NCI-H1092 treated with DMSO at 0.1 percent for 48 hours (cell line): Measurements from ENCODE around the gene PFN4.
"Not testable (repeated sequence)": the region's sequence is repeated elsewhere in the genome, so short reads cannot be mapped to it uniquely, and the experiment has no call there.

ENCODE experiments used
- DNase-seq: peaks from one replicate; lab custom pipeline; 2025; lab: John Stamatoyannopoulos, UW

The PFN4 gene, protein sequence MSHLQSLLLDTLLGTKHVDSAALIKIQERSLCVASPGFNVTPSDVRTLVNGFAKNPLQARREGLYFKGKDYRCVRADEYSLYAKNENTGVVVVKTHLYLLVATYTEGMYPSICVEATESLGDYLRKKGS

DNA sequence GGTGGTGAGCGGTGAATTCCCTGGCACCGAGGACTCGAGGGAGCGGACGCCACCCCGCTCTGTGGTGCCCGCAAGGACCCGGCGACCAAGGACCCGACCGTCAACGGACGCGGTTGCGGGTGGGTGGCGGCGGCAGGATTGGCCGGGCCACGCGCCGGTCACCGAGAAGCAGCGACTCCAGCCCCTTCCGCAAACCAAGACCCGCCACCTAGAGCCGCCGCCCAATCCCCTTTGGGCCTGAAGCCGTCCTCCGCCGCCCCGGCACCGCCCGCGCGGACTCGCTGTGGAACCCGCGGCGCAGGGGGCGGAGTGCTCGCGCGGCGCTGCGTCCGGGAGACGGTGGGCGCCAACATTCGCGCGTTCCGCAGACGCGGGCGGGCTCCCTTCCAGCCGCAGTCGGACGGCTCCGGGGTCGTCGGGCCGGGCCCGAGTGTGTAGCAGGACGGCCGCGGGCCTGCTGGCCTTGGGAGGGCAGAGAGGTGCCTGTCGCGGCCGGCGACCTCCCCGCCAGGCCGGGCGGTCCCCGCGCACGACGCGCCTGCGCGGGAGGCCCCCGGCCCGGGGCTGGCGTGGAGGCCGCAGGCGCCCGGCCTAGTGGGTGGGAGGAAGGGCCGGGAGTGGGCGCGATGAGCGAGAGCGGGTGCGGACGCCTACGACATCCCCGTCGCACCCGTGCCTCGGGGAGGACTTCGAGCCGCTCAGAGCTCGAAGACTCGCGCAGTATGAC lies at the start of gene PFN4, which contains the start of gene FAM228B:
TSS of gene PFN4 (minus strand) at position 140 of the 727 bp plus-strand sequence. CDS start 799 bp downstream, outside the sequence.
TSS of gene FAM228B (plus strand) at position 275 of the 727 bp plus-strand sequence. CDS start 893 bp downstream, outside the sequence.
- DNase-seq: peak; percentile 75

DNA sequence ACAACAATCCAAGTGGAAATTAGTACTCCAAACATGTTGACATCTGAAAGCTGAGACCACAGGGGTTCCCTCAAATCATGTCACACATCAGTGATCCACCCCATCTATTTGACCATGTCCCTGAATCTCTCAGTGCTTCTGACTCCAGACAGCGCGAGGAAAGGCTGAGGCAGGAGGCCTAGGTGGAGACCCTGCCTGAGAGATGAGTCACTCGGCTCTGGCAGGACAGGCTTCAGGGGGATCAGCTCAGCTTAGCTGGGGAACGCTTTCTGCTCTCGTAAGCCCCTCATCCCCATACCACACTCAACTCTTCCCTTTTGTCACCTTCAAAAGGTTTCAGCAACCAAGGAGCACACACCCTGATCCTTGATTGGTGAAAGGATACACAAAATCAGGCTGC lies 45.9 kb upstream of the PFN4 start:
- no peak for DNase-seq

DNA sequence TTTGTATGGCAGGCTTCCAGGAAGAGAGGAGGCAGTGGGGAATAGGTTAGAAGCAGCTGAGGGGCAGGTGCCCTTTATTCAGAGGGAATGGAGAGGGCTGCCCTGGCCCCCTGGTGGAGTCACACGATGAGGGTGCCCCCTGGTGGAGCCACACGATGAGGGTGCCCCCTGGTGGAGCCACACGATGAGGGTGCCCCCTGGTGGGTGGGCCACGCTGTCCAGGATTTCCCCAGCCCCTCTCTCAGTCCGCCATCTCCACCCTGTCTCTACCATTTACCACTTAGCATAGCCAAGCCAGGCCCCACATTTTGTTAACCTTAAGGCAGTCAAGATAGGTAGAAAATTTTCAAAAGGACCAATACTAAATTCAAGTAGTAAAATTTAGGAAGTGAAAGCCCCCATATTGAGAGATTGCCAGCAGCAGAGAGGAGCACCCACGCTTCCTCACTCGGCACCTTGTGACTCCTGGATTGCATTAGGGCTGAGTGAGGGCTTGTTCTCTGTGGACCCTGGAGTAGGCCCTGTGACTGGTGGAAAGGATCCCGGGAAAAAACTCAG lies 41.4 kb upstream of the PFN4 start:
- peak; percentile 3 for DNase-seq

DNA sequence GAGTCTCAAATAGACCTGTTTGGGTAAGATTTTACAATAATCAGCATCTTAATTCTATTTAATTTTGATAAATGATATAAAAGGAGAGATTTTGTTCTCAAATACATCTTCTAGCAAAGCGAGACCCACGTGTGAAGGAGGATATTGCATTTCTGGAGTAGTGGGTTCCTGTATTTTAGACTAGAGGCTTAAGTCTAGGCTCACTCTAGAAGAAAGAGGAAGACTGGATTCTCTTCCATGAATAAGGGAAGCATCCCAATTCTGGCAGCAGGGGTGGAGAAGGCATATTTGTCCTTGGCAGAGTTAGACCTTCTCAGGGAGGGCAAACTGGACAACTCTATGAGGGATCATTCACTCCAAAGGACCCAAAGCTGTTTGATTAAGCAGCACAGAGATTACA lies 40.5 kb upstream of the PFN4 start:
- DNase-seq: no peak

DNA sequence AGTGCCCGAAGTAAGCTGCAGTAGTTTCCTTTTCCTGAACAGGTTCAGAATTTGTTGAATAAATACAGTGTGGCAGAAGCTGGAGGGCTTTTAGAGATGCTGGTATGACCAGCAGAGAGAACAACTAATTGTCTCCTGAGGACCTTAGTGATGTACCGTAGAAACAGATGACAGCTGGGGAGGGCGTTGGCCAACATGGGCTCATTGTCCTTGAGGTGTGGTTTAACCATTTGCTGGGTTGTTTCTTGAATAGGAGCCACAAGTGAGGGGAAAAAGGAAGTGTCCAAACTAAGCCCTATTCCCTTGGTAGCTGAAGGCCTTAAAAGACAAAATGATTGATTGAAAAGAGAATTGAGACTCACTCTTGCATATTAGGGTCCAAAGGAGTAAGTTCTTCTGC lies 40.1 kb upstream of the PFN4 start:
- DNase-seq: no peak

DNA sequence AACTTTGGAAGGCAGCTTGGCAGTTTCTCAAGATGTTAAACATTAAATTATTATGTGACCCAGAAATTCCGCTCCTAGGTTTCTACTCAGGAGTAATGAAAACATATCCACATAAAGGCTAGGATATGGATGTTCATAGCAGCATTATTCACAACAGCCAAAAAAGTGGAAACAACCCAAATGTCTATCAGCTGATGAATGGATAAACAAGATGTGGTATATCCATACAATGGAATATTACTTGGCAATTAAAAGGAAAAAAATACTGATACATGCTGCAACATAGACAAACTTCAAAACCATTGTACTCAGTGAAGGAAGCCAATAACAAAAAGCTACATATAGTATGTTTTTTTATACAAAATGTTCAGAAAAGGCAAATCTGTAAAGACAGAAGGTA lies 39.4 kb upstream of the PFN4 start:
- DNase-seq: no peak

DNA sequence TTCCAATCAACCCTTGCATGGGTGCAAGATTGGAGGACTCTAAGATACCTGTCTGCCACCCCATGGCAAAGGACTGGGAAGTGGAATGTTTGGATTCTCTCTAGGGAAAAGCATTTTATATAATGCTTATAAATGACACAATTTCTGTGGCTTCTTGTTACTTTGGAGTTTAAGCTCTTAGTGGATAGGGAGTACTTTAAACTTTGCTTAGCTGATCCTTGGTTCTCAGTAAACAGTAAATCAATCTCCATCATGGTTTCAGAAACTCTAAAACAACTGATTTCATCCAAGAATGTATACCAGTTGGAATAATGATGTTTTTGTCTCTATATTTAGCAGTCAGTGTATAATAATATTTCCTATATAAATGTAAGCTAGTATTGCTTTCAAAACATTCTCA lies 37.6 kb upstream of the PFN4 start:
- DNase-seq: no peak

DNA sequence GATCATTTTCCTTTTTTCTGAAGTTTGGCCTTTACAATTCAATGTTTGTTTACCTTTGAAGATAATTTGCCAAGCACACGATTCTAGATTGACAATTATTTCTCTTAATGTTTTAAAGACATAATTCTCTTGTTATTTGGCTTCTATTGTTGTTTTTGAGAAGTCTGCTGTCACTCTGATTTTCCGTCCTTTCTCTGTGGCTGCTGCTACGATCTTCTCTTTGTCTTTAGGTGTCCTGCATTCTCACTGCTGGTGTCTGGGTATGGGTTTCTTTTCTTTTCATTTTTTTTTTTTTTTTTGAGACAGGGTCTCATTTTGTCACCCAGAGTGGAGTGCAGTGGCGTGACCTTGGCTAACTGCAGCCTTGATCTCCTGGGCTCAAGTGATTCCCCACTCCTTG lies 36.6 kb upstream of the PFN4 start:
- no peak for DNase-seq

DNA sequence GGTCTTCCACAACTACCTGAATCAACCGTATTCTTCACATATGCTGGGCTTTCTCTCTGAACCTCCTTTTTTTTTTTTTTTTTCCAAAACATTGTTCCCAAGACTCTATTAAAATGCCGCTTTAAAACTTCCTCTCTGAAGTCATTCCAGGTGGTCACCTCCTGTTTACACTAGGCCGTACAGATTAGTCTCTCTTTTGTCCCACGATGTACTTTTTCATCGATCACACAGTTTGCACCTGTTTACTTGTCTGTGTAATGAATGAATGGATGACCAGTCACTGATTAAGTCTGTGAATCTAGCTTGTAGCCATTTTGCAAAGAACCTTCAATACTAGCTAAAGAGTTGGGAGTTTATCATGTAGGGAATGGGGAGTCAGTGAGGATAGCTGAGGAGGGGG lies 35.0 kb upstream of the PFN4 start:
- no peak for DNase-seq

DNA sequence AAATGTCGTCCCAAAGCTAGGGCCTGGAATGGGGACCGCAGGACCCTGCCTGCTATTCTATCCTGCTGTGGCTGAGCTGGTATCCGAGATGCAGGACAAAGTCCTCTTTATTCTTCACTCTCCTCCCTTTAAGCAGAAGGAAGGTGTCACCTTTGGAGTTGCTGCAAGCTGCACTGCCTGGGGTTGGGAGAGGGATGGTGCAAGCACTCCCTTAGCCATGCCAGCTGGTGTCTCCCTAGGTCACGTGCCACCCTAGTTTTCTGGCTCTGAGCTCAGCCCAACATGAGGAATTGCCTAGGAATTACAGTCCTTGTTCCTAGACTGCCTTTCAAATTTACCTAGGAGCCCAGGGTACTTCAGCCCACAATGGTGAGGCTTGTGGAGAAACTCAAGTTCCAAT lies 30.3 kb upstream of the PFN4 start:
- DNase-seq: no peak

DNA sequence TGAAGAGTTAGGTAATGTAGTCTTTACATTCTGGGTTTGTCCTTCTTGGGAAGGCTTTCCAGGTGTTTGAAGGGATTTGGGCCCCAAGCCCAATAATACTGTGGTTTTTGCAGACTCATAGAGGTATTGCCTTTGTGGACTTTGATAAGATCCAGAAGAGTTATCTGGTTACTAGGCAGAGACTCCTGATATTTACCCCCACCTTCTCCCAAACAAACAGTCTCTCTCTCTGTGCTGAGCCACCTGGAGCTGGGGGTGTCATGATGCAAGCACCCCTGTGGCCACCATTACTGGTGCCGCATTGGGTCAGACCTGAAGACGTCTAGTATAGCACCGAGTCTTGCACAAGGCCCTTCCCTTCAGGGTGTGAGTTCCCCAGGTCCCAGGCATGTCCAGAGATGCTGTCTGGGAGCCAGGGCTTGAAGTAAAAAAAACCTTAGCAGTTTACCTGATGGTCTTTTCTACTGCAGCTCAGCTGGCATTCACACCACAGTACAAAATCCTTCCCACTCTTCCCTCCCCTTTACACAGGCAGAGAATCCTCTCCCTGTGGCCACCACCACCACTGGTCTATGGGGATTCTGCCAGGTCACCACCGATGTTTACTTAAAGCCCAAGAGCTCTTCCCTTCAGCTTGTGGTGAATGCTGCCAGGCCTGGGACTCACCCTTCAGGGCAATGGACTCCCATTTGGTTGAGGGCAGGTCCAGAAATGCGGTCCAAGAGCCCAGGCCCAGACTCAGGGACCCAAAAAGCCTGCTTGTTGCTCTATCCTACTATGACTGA lies 29.5 kb upstream of the PFN4 start:
- no peak for DNase-seq

DNA sequence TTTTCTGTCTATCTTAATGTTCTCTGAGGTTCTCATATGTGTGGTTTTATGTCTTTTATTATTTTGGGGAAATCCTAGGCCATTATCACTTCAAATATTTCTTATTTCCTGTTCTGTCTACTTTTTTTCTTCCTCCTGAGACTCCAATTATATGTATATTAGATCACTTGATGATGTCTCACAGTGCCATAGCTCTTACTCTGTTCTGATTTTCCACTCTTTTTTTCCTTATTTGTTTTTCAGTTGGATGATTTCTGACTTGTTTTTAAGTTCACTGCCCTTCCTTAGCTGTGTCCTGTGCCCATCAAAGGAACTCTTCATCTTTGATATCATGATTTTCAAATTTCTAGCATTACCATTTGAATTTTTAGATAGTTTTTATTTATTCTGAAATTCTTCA lies 24.2 kb upstream of the PFN4 start:
- DNase-seq: no peak

DNA sequence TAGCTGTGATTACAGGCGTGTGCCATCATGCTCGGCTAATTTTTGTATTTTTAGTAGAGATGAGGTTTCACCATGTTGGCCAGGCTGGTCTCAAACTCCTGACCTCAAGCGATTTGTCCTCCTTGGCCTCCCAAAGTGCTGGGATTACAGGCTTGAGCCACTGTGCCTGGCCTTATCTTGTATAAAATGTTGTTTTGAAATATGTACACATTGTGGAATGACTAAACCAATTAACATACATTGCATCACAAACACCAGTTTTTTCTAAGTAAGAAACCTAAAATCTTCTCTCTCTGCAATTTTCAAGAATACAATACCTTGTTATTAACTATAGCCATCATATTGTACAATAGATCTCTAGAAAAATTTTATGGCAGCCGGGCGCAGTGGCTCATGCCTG lies 17.2 kb upstream of the PFN4 start:
- not testable (repeated sequence) for DNase-seq

DNA sequence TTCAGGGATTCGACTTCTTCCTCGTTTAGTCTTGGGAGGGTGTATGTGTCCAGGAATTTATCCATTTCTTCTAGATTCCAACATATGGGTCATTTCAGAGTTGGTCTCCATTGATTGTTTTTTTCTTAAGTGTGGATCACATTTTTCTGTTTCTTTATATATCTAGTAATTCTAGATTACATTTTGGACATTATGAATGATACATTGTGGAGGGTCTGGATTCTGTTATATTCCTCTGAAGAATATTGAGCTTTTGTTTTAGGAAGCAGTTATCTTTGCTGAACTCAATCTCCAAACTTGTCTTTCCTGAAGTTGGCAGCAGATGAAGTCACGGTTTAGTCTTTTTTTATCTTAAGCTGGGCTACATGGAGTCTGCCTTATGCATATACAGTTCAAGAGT lies 9.4 kb upstream of the PFN4 start:
- DNase-seq: no peak

DNA sequence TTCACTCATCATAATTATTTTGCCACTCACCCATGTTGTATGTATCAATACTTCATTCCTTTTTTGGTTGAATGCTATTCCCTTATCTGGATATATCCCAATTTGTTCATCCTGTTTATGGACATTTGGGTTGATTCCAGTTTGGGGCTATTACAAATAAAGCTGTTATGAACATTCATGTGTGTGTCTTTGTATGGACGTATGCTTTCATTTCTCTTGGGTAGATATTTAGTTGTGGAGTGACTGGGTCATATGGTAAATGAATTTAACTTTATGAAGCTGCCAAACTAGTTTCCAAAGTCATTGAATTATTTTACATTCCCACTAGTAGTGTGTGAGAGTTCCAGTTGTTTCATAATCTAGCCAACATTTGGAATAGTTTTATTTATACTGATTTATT lies 2.8 kb upstream of the PFN4 start:
- DNase-seq: no peak

DNA sequence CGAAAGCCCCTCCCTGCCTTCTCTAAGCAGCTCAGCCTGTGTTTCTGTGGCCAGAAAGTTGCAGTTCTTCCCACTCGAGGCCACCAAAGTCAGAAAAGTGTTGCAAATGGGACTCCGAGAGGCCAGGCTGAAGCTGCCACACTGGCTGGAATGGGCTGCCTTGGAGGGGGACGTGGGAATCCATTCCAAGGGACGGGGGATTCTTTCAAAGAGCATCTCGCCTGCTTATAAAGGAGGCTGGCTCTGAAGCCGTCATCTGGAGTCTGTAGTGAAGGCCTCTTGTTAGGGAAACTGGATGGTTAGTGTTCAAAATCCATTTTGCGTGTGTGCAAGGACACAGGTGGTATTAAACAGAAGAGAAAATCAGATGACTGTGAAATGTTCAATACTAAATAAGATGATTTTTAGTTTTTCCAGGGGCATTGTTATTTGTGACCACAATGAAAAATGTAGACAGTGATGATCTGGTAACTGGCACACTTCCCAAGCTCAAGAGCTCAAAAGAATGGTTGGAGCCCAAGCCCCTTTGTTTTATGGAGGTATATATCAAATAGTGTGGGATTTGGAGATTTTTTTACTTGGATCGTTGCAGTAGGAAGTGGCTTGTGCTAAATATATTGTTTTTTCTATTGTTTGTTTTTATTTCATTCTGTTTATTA lies 917 bp upstream of the PFN4 start:
- peak; percentile 59 for DNase-seq

DNA sequence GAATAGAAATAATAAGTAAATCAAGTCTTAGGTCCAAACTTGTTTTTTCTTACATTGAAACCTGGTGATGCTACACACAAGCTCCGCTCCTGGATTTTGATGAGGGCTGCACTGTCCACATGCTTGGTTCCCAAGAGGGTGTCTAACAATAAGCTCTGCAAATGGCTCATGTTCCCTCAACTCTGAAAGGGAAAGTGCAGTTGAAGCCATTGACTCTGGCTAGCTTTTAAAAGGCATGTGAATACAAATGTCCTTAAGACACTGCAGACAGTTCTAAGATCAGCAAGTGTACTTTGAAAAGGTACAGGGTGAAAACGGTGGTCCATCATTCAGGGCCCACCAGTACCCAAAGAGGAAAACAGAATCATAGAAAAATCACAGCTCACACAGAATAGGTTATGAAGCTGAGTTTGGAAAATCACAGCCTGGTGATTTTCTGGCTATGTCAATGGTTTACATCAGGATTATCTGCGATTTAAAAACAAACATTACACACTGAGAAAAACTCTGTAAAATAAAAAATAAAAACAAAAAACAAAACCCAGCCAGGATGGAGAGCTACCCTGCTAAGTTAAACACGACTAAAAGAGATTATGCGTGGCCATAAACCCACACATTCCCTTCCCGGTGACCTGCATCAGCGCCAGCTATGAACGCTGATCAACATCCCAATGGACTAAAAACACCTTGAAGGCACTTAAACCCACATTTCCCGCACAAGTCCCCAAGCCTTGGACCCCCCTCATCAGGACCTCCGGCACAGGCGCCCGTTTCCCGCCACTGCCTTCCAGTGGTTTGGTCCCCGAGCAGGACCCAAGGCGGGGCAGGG lies 554 bp downstream of the PFN4 start:
- DNase-seq: peak; percentile 25

DNA sequence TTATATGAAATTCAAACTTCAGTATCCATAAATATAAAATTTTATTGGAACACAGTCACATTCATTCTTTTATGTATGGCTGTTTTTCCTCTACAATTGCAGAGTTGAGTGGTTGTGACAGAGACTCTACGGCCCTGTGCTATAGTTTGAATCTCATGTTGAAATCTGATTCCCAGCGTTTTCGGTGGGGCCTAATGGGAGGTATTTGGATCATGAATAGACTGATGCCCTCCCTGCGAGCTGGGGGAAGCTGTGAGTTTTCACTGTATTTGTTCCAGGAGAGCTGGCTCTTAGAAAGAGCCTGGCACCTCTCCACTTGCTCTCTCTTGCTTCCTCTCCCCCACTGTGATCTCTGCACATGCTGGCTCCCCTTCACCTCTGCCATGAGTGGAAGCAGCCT lies 1.7 kb downstream of the PFN4 start:
- DNase-seq: peak; percentile 84

DNA sequence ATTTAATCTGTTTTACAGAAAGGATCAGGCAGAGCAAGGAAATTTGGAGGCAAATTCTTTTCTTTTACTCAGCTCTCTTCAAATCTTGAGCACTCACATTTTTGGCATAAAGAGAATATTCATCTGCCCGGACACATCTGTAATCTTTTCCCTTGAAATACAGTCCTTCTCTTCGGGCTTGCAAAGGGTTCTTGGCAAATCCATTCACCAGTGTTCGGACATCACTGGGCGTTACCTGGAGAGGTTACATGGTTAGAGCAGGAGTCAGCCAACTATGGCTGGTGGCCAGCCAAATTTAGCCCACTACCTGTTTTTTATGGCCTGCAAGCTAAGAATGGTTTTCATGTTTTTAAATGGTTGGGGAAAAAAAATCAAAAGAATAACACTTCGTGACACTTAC lies 2.1 kb downstream of the PFN4 start:
- DNase-seq: no peak

DNA sequence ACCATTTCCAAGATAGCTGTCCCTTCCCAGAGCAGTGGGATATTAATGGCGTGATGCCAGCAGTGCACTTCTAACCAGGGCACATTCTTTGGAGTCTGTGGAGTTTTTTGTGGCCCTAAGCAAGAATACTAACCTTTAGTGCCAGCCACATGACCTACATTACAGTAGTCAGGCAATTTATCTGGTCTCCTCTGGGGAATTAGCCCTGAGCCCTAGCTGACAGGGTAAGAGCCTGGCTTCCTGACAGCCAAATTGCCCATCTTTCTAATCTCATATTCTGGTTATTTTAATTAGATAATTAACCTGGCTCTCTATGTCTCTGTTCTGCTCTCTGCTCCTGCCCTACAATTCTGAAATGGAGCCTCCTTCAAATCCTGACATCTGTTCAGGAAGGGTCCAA lies 5.2 kb downstream of the PFN4 start:
- DNase-seq: no peak

DNA sequence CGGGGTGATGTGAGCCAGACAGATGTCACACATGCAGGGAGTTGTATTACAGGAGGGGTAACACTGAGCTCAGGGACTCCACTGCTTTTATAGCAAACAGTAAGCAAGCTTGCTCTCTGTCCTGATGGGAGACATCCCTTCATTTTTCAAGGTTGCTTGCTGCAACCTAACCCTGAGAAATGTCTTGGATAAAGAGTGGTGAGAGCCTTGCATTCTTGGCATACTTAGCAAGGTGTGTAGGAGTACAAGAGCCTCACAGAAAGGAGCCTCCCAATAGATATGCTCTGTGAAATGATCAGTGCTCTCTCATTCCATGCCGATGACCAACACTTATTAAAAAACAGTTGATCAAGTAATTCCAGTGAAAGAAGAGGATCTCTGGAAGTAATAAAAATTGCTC lies 8.1 kb downstream of the PFN4 start:
- no peak for DNase-seq
